Ureter (tissue), 1 donor: Measurements from ENCODE around the gene ITPKC. TPM values are rescaled to one million over a fixed set of nuclear protein-coding genes. Genes with fewer than 3 reads are reported as not detected.
"Not testable (repeated sequence)": the region's sequence is repeated elsewhere in the genome, so short reads cannot be mapped to it uniquely, and the experiment has no call there.

Experiments used
- DNase-seq: peaks from one replicate; pipeline ENCODE4 v3.0.0-alpha.2; 2020; ENCODE audit warnings: low spot score
- total RNA-seq: library from RNA; stranded (reverse); gene quantifications from one replicate; pipeline ENCODE4 v1.2.4, GENCODE V29; 2023
- donor health status: DM: yes; HTN: yes; CAD: no.

ITPKC gene
- total RNA-seq, 1 donor from 2014 or later, result 35.0 TPM

GRCh38 chr19:40763963-40764362 lies 47.1 kb downstream of the ITPKC start:
- no peak for DNase-seq

- DNase-seq, result not testable (repeated sequence)
These were observed 49.5 kb downstream of the ITPKC start for GRCh38 chr19:40766385-40766784.

- no peak for DNase-seq
These were observed 52.0 kb downstream of the ITPKC start for GRCh38 chr19:40768869-40769268.

- not testable (repeated sequence) for DNase-seq
These were observed 54.4 kb downstream of the ITPKC start for GRCh38 chr19:40771101-40771862.

- DNase-seq, result no peak
These were observed 58.2 kb downstream of the ITPKC start, which contains the start of gene MIA for GRCh38 chr19:40774916-40775631. MIA (plus strand) TSS chr19:40775521; CDS start chr19:40775543, 22 bp downstream.

- no peak for DNase-seq
These were observed 58.7 kb downstream of the ITPKC start for GRCh38 chr19:40775632-40776022.

GRCh38 chr19:40776364-40776763 lies 59.5 kb downstream of the ITPKC start:
- no peak for DNase-seq

- peak; percentile 93 for DNase-seq
These were observed 60.2 kb downstream of the ITPKC start for GRCh38 chr19:40776932-40777644.

GRCh38 chr19:40777645-40777936 lies 60.7 kb downstream of the ITPKC start:
- no peak for DNase-seq

- DNase-seq, result peak; percentile 100
These were observed 61.2 kb downstream of the ITPKC start, which contains the start of gene RAB4B for GRCh38 chr19:40777937-40778705. RAB4B (plus strand) TSS chr19:40778247; CDS start chr19:40778376, 129 bp downstream.

GRCh38 chr19:40778706-40779284 lies 61.9 kb downstream of the ITPKC start:
- no peak for DNase-seq

GRCh38 chr19:40780582-40780981 lies 63.7 kb downstream of the ITPKC start:
- no peak for DNase-seq

- no peak for DNase-seq
These were observed 64.2 kb downstream of the ITPKC start for GRCh38 chr19:40781140-40781539.

- no peak for DNase-seq
These were observed 66.8 kb downstream of the ITPKC start for GRCh38 chr19:40783711-40784110.

GRCh38 chr19:40784146-40784545 lies 67.2 kb downstream of the ITPKC start:
- not testable (repeated sequence) for DNase-seq

- DNase-seq, result no peak
These were observed 68.6 kb downstream of the ITPKC start for GRCh38 chr19:40785526-40785925.

- DNase-seq, result no peak
These were observed 69.4 kb downstream of the ITPKC start for GRCh38 chr19:40786060-40787037.
